Inflammatory macrophage (primary cell): ENCODE results near the gene MPHOSPH9.
"Not testable (repeated sequence)": the region's sequence is repeated elsewhere in the genome, so short reads cannot be mapped to it uniquely, and the experiment has no call there.

Experiments
- DNase-seq, 2 donors: peaks; one replicate each; pipeline ENCODE4 v3.0.0-alpha.2; 2020 to 2022

The MPHOSPH9 gene

GRCh38 chr12:123223241-123223668, 9.7 kb downstream of the MPHOSPH9 start:
- no peak for DNase-seq

- DNase-seq, result not testable (repeated sequence)
Measured at GRCh38 chr12:123207815-123208214, 25.1 kb downstream of the MPHOSPH9 start.

GRCh38 chr12:123206794-123207193, 26.1 kb downstream of the MPHOSPH9 start:
- not testable (repeated sequence) for DNase-seq

GRCh38 chr12:123200414-123200813, 32.5 kb downstream of the MPHOSPH9 start:
- DNase-seq, result no peak

- no peak for DNase-seq
Measured at GRCh38 chr12:123199936-123200335, 33.0 kb downstream of the MPHOSPH9 start.

- DNase-seq, result no peak
Measured at GRCh38 chr12:123187637-123188036, 45.3 kb downstream of the MPHOSPH9 start.

GRCh38 chr12:123180171-123180570, 52.8 kb downstream of the MPHOSPH9 start:
- no peak for DNase-seq

- no peak for DNase-seq
Measured at GRCh38 chr12:123171967-123172366, 61.0 kb downstream of the MPHOSPH9 start.

- DNase-seq, result no peak
Measured at GRCh38 chr12:123167329-123167728, 65.6 kb downstream of the MPHOSPH9 start.

GRCh38 chr12:123165537-123165936, 67.4 kb downstream of the MPHOSPH9 start:
- DNase-seq, result no peak

GRCh38 chr12:123164710-123165261, 68.2 kb downstream of the MPHOSPH9 start:
- DNase-seq, result no peak

- DNase-seq, result no peak
Measured at GRCh38 chr12:123164222-123164621, 68.7 kb downstream of the MPHOSPH9 start.

GRCh38 chr12:123163227-123163626, 69.7 kb downstream of the MPHOSPH9 start:
- no peak for DNase-seq

GRCh38 chr12:123160801-123161487, 72.0 kb downstream of the MPHOSPH9 start:
- no peak for DNase-seq

- DNase-seq, result no peak
Measured at GRCh38 chr12:123153906-123154305, 79.0 kb downstream of the MPHOSPH9 start.

GRCh38 chr12:123152833-123153232, 80.1 kb downstream of the MPHOSPH9 start:
- DNase-seq, result no peak

- no peak for DNase-seq
Measured at GRCh38 chr12:123151457-123152454, 81.2 kb downstream of the MPHOSPH9 start.

GRCh38 chr12:123150744-123151456, 82.0 kb downstream of the MPHOSPH9 start, which contains the start of gene PITPNM2:
Gene PITPNM2 (minus strand): TSS chr12:123151090. CDS start chr12:123034590, 116,500 bp downstream.
- peak; percentile 46 to 73 for DNase-seq

- DNase-seq, result no peak
Measured at GRCh38 chr12:123150275-123150743, 82.6 kb downstream of the MPHOSPH9 start.

GRCh38 chr12:123149501-123150274, 83.3 kb downstream of the MPHOSPH9 start:
- no peak for DNase-seq

GRCh38 chr12:123149088-123149487, 83.9 kb downstream of the MPHOSPH9 start:
- no peak for DNase-seq
